Astrocyte of the cerebellum (primary cell): ENCODE results near the gene CDK5RAP2.
"Not testable (repeated sequence)": the region's sequence is repeated elsewhere in the genome, so short reads cannot be mapped to it uniquely, and the experiment has no call there.

Experiments used
- DNase-seq: peaks from one replicate; pipeline ENCODE4 v3.0.0-alpha.2; 2011; ENCODE audit warnings: low read depth
- H3K4me3 ChIP-seq: 2 replicates; pipeline ENCODE4 v1.5.1; 2011; ENCODE audit warnings: mild to moderate bottlenecking, low read depth, low read length, moderate library complexity
- in situ Hi-C: cut with HindIII; loops from 2 replicates; pipeline ENCODE4 v1.10.0; 2017; ENCODE audit warnings: low sequenced_read_pairs
- TF ChIP-seq, protein P1 (sequence below): IDR thresholded peaks from 2 replicates; pipeline ENCODE4 v1.5.1; 2012; ENCODE audit warnings: low read length, low read depth, moderate library complexity, mild to moderate bottlenecking; ENCODE audit errors: missing control alignments

Gene CDK5RAP2

DNA sequence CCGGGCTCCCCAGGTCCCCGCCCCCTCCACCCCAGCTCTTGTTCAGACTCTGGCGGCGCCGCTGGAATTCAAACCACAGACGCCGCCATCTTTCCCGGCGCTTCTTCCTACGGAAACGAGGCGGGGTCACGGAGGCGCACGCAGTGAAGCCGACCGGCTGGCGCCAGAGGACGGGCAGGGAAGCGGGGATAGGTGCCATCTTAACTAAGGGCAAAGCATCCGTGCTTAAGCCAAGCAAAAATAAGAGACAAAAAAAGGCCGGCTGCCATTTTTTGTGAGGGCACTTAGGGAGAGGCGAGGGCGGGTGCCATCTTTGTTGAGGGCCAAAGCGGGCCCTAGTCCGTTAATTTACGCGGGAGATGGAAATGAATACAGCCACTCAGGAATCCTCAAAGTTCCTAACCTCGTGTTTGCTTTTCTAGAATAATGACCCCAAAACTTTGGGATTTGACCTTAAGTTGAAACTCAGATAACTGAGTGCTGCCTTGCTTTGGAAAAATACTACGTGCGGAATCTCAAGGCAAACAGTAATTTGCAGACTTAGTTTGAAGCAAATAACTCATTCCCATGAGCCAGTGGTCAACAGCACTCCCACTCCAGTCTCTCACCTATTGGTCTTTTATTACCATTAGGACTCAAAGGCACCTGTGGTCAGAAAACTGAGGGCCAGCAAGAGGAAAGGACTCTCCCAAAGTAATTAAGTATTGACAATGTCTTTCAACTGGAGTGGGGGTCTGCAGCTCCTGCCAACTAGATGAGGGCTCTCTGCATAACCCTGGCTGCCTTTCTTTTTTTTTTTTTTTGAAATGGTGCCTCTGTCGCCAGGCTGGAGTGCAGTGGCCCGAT, at the start of gene CDK5RAP2:
TSS of gene CDK5RAP2 (minus strand) at position 117 of the 846 bp plus-strand sequence. CDS start 189 bp downstream, outside the sequence.
- TF ChIP-seq, protein P1, sequence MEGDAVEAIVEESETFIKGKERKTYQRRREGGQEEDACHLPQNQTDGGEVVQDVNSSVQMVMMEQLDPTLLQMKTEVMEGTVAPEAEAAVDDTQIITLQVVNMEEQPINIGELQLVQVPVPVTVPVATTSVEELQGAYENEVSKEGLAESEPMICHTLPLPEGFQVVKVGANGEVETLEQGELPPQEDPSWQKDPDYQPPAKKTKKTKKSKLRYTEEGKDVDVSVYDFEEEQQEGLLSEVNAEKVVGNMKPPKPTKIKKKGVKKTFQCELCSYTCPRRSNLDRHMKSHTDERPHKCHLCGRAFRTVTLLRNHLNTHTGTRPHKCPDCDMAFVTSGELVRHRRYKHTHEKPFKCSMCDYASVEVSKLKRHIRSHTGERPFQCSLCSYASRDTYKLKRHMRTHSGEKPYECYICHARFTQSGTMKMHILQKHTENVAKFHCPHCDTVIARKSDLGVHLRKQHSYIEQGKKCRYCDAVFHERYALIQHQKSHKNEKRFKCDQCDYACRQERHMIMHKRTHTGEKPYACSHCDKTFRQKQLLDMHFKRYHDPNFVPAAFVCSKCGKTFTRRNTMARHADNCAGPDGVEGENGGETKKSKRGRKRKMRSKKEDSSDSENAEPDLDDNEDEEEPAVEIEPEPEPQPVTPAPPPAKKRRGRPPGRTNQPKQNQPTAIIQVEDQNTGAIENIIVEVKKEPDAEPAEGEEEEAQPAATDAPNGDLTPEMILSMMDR = no peak
- in situ Hi-C loops = no loop called here
- peak; percentile 96 for DNase-seq
- peak within 1 kb of the TSS; percentile 69 for H3K4me3 ChIP-seq

DNA sequence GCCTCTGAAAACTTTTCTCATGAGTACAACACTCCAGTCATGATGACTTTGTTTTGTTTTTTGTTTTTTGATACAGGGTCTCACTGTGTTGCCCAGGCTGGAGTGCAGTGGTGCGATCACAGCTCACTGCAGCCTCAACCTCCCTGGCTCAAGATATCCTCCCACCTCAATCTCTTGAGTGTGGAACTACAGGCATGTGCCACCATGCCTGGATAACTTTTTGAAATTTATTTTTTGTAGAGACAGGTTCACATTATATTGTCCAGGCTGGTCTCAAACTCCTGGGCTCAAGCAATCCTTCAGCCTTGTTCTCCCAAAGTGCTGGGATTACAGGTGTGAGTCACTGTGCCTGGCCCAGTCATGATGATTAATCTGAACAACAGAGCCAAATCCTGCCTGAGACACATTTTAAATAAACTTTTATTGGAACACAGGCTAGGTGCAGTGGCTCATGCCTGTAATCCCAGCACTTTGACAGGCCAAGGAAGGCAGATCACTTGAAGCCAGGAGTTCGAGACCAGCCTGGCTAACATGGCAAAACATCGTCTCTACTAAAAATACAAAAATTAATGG, 49.0 kb upstream of the CDK5RAP2 start:
- DNase-seq, H3K4me3 ChIP-seq, in situ Hi-C loops: not testable (repeated sequence)

DNA sequence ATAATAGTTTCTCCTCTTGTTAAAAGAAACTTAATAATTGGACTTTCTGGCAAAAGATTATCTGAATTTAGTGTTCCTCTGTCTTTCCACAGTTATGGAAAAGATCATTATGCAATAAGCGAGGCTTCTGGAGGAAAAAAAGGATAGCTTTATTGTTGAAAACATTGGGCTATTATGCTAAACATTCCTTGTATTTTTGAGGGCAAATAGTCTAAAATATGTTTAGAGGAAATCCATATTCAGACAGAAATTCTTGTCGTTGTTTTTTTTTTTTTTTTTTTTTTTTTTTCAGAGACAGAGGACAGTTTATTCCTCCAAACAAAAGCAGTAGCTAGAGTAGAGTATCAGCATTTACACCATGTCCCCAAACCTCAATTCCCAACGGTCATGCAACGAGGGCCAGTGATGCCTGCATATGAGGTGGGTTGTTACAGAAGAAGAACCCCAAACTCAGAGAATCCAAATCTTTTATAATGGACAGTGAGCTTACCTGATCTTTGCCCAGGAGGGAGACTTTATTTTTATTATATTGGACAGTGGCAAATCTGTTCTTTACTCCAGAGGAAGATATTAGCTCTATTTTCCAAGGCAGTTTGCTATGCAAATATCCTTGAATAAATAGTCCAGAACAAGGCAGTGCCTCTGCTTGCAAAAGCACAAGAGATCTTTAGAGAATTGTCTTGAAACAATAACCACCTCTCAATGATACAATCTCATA, 48.4 kb upstream of the CDK5RAP2 start:
- no peak for DNase-seq
- in situ Hi-C loops = no loop called here
- TF ChIP-seq, protein P1 = no peak
- H3K4me3 ChIP-seq = no peak overlapping the region

DNA sequence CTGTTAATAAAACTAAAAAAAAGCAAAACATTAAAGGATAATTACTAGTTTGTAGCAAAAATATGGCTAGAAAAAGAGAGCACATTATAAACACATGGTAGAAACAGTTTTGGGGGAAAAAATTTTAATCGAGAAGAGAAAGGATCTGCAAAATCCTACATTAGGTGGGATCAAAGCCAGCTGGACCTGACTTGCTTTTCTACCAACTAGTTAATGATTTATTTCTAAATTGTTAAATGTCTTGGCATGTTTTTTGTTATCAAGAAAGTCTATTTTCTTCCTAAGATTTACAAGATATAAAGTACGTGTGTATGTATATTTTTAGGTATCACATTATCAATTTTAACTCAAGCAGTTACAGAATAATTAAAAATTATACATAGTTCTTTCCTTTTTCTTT, 47.1 kb upstream of the CDK5RAP2 start:
- in situ Hi-C loops = no loop called here
- H3K4me3 ChIP-seq = no peak overlapping the region
- no peak for DNase-seq
- TF ChIP-seq, protein P1 = no peak

DNA sequence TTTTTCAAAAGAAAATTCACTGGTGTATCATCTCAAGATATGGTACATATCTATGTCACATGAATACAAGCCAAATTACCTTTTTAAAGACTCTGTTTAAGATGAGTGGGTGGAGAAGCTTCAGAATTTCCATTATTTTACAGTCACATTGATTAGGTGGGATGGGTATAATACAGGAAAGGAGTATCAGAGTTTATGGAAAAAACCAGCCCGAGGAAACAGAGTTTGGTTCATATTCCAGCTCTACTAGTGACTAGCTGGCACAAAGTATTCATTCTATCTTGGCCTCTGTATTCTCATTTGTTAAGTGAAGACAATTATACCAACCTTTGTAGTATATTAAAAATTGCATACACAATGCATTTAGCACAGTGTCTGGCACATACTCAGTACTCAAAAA, 46.5 kb upstream of the CDK5RAP2 start:
- DNase-seq = no peak
- in situ Hi-C loops = no loop called here
- TF ChIP-seq, protein P1 = no peak
- no peak overlapping the region for H3K4me3 ChIP-seq

DNA sequence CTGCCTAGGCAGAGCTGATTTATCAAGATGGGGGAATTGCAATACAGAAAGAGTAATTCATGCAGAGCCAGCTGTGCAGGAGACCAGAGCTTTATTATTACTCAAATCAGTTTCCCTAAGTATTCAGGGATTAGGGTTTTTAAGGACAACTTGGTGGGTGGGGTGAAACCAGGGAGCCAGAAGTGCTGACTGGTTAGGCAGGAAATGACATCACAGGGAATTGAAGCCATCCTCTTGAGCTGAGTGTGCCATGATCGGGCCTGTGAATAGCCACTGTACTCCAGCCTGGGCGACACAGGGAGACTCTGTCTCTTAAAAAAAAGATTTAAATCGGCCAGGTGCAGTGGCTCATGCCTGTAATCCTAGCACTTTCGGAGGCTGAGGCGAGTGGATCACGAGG, 45.3 kb upstream of the CDK5RAP2 start:
- in situ Hi-C loops = no loop called here
- DNase-seq = no peak
- TF ChIP-seq, protein P1 = no peak
- no peak overlapping the region for H3K4me3 ChIP-seq
